Lung (tissue), 12 donors: ENCODE results near the gene KIN. TPM values are rescaled to one million over a fixed set of nuclear protein-coding genes. Genes with fewer than 3 reads are reported as not detected.
"Not testable (repeated sequence)": the region's sequence is repeated elsewhere in the genome, so short reads cannot be mapped to it uniquely, and the experiment has no call there.

Source experiments
- ATAC-seq: fragments of 200-7000 bp; cut with Tn5 transposase; one replicate; pipeline ENCODE4 v1.9.1; 2020; ENCODE audit warnings: moderate number of reproducible peaks; ENCODE audit not compliant: insufficient read depth, low FRiP score
- DNase-seq, 3 donors: peaks; one replicate each; pipeline ENCODE4 v3.0.0-alpha.2; 2013 to 2017
- H3K27ac ChIP-seq, 2 donors: one replicate each; pipeline ENCODE4 v1.5.1; 2013; ENCODE audit warnings: mild to moderate bottlenecking in 2 of 2, moderate library complexity in 2 of 2, control low read depth in 1 of 2, inconsistent platforms in 1 of 2, low read depth in 1 of 2, low read length in 1 of 2
- H3K27me3 ChIP-seq, 3 donors: one replicate each; pipeline ENCODE4 v1.5.1; 2013; ENCODE audit warnings: low read length in 2 of 3; ENCODE audit not compliant: control insufficient read depth in 3 of 3, insufficient read depth in 3 of 3
- H3K36me3 ChIP-seq, 4 donors: one replicate each; pipeline ENCODE4 v1.5.1; 2013; ENCODE audit warnings: low read length in 4 of 4, mild to moderate bottlenecking in 1 of 4, moderate library complexity in 1 of 4; ENCODE audit not compliant: control insufficient read depth in 4 of 4, insufficient read depth in 4 of 4
- H3K4me1 ChIP-seq, 5 donors: one replicate each; pipeline ENCODE4 v1.5.1; 2013; ENCODE audit warnings: low read length in 5 of 5, mild to moderate bottlenecking in 2 of 5, moderate library complexity in 1 of 5; ENCODE audit not compliant: control insufficient read depth in 5 of 5, insufficient read depth in 5 of 5
- H3K4me3 ChIP-seq: one replicate; pipeline ENCODE4 v1.5.1; 2013; ENCODE audit warnings: mild to moderate bottlenecking, control low read depth, moderate library complexity
- H3K9ac ChIP-seq, 2 donors: one replicate each; pipeline ENCODE4 v1.5.1; 2013; ENCODE audit warnings: low read length in 2 of 2, control low read depth in 1 of 2; ENCODE audit not compliant: insufficient read depth in 1 of 2
- H3K9me3 ChIP-seq, 4 donors: one replicate each; pipeline ENCODE4 v1.5.1; 2013; ENCODE audit warnings: low read length in 3 of 4, mild to moderate bottlenecking in 1 of 4, moderate library complexity in 1 of 4; ENCODE audit not compliant: control insufficient read depth in 4 of 4, insufficient read depth in 3 of 4
- CTCF ChIP-seq: IDR thresholded peaks from 2 replicates; pipeline ENCODE4 v1.5.1; 2012; ENCODE audit warnings: mild to moderate bottlenecking; ENCODE audit errors: control extremely low read depth, extremely low read depth
- WGBS, 2 donors: extraction: QIAGEN DNeasy Blood & Tissue Kit; methylation state at CpG; one replicate each; pipeline ENCODE4 v1.1.7; 2013; 5-methylcytosine and 5-hydroxymethylcytosine counted together
- polyA plus RNA-seq, 2 donors: library from polyadenylated mRNA; stranded (reverse); fragments of 200-250 nt; gene quantifications; one replicate each; pipeline ENCODE4 v1.2.1, GENCODE V29; 2013
- total RNA-seq, 2 donors: library from RNA; depleted of rRNA in 1 of 2; stranded (reverse); fragments of >200 nt in 1 of 2; gene quantifications; one replicate each; pipeline ENCODE4 v1.2.1, GENCODE V29; 2014 to 2021
- donor health status: control.
- donor health status: control.
- donor health status: Bipolar disorder and iron deficiency.
- donor health status: healthy.
- donor health status: DM: yes; HTN: yes; CAD: no.

Gene KIN
- total and polyA plus RNA-seq, 4 donors = 6.0 to 15.9 (median 9.8) TPM

GRCh38 chr10:7788639-7789286 is 970 bp upstream of the KIN start:
- Histone ChIP-seq H3K9ac (peak overlapping the region; percentile 63 to 82), H3K4me1 (peaks cover 0 to 26% (median 8%) of the 10 kb centered on the region in 5 donors), H3K4me3 (peak overlapping the region; percentile 81), H3K27ac (peak overlapping the region; percentile 87 to 93), H3K27me3 (no peaks in the 10 kb centered on the region), H3K9me3 (no peaks in the 10 kb centered on the region), H3K36me3 (peaks cover 0 to 4% (median 0%) of the 10 kb centered on the region in 4 donors)
- DNase-seq = peak in 2 of 3 donors; percentile 34 to 69
- ATAC-seq = no peak
- WGBS, 2 donors = 4 to 5% methylated on average over 25 of the region's 25 CpGs
- TF ChIP-seq CTCF = no peak

- peak overlapping the region; percentile 55 to 82 for H3K27ac ChIP-seq
- H3K9me3 ChIP-seq = no peaks in the 10 kb centered on the region
- peaks cover 0 to 4% (median 0%) of the 10 kb centered on the region in 4 donors for H3K36me3 ChIP-seq
- ATAC-seq (no peak), DNase-seq (peak in 1 of 3 donors; percentile 11)
- 2% methylated on average over 26 of the region's 26 CpGs for WGBS, 2 donors
- TF ChIP-seq CTCF = no peak
- H3K9ac ChIP-seq = peak overlapping the region; percentile 74 to 82
- peak overlapping the region; percentile 81 for H3K4me3 ChIP-seq
- H3K4me1 ChIP-seq = peaks cover 0 to 21% (median 8%) of the 10 kb centered on the region in 5 donors
- no peaks in the 10 kb centered on the region for H3K27me3 ChIP-seq
Observed at GRCh38 chr10:7787150-7787856, 490 bp downstream of the KIN start.

- H3K9me3 ChIP-seq = no peaks in the 10 kb centered on the region
- H3K4me3 ChIP-seq = no peak overlapping the region
- no peak overlapping the region for H3K27ac ChIP-seq
- ATAC-seq (no peak), DNase-seq (no peak)
- 57 to 74% methylated on average over 3 of the region's 3 CpGs for WGBS, 2 donors
- H3K27me3 ChIP-seq = no peaks in the 10 kb centered on the region
- no peak for TF ChIP-seq CTCF
- H3K4me1 ChIP-seq = peaks cover 0 to 21% (median 8%) of the 10 kb centered on the region in 5 donors
- H3K36me3 ChIP-seq = peaks cover 0 to 4% (median under 1%) of the 10 kb centered on the region in 4 donors
- peak overlapping the region in 1 of 2 donors; percentile 74 for H3K9ac ChIP-seq
Observed at GRCh38 chr10:7786430-7786829, 1.4 kb downstream of the KIN start.

GRCh38 chr10:7782194-7782593 is 5.6 kb downstream of the KIN start:
- not testable (repeated sequence) for ATAC-seq, H3K4me3 ChIP-seq, H3K27me3 ChIP-seq, H3K4me1 ChIP-seq, H3K9ac ChIP-seq, H3K9me3 ChIP-seq, DNase-seq
- Histone ChIP-seq H3K36me3 (peaks cover 5 to 24% (median 14%) of the 10 kb centered on the region in 4 donors), H3K27ac (peak overlapping the region in 1 of 2 donors; percentile 7)
- WGBS, 2 donors = 88 to 92% methylated on average over 6 of the region's 6 CpGs
